ENCODE data around the gene RNF141.

The RNF141 gene

GRCh38 chr11:10477690-10478046 is 63.3 kb downstream of the RNF141 start:
- H3K4me3 ChIP-seq (ENCODE audit: low read depth, low read length), result no peak overlapping the region
- DNase-seq (ENCODE audit: low read depth), result no peak
- in situ Hi-C loops (cut with HindIII; ENCODE audit: low sequenced_read_pairs), result no loop called here
- TF ChIP-seq CTCF (IDR thresholded peaks at IDR 0.05; ENCODE audit: low read depth, low read length, missing control alignments), result no peak

DNA sequence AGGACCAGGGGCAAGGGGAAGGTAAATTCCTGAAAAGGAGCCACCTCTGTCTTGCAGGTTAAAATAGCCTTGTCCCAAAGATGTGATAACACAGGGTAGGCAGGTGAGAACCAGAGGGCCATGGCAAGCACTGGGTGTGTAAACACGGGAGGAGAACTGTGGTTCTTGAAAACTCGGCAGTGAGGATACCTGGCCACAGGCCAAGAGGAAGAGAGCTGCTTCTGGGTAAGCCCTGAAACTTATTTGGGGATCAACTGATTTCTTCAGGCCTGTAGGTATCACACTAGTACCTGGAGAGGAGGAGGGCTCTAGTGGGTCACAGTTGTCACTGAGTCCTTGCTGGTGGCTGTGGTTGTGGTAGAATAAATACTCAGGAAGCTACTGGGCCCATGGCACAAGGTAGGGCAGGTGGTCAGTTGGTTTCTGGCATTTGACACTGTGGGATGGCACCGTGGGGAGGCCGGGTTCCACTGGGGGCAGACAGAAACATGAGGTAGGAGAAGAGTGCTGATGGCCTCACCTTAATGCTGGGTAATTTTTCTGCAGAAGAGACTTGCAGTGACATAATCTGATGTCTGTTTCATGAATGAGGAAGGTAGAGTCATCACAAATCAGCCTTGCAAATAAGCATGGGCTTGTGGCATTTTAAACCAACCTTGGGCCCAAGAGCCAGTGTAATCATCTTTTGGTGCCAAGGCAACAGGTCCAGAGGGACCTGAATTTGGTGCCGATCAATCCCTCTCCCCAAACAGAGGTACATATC is 63.9 kb downstream of the RNF141 start:
- TF ChIP-seq CTCF (IDR thresholded peaks at IDR 0.05; ENCODE audit: low read depth, low read length, missing control alignments), result no peak
- no peak overlapping the region for H3K4me3 ChIP-seq (ENCODE audit: low read depth, low read length)
- in situ Hi-C loops (cut with HindIII; ENCODE audit: low sequenced_read_pairs), result no loop called here
- no peak for DNase-seq (ENCODE audit: low read depth)

GRCh38 chr11:10476342-10476741 is 64.6 kb downstream of the RNF141 start:
- no peak overlapping the region for H3K4me3 ChIP-seq (ENCODE audit: low read depth, low read length)
- in situ Hi-C loops (cut with HindIII; ENCODE audit: low sequenced_read_pairs), result no loop called here
- no peak for DNase-seq (ENCODE audit: low read depth)
- TF ChIP-seq CTCF (IDR thresholded peaks at IDR 0.05; ENCODE audit: low read depth, low read length, missing control alignments), result no peak

- no peak overlapping the region for H3K4me3 ChIP-seq (ENCODE audit: low read depth, low read length)
- in situ Hi-C loops (cut with HindIII; ENCODE audit: low sequenced_read_pairs), result no loop called here
- TF ChIP-seq CTCF (IDR thresholded peaks at IDR 0.05; ENCODE audit: low read depth, low read length, missing control alignments), result no peak
- DNase-seq (ENCODE audit: low read depth), result no peak
Measured at GRCh38 chr11:10474551-10474950, 66.4 kb downstream of the RNF141 start.

GRCh38 chr11:10473371-10473770 is 67.6 kb downstream of the RNF141 start:
- in situ Hi-C loops (cut with HindIII; ENCODE audit: low sequenced_read_pairs), result no loop called here
- TF ChIP-seq CTCF (IDR thresholded peaks at IDR 0.05; ENCODE audit: low read depth, low read length, missing control alignments), result no peak
- no peak for DNase-seq (ENCODE audit: low read depth)
- H3K4me3 ChIP-seq (ENCODE audit: low read depth, low read length), result no peak overlapping the region

GRCh38 chr11:10462746-10463300 is 78.2 kb downstream of the RNF141 start:
- in situ Hi-C loops (cut with HindIII; ENCODE audit: low sequenced_read_pairs), result no loop called here
- no peak for TF ChIP-seq CTCF (IDR thresholded peaks at IDR 0.05; ENCODE audit: low read depth, low read length, missing control alignments)
- DNase-seq (ENCODE audit: low read depth), result no peak
- no peak overlapping the region for H3K4me3 ChIP-seq (ENCODE audit: low read depth, low read length)
